GM20431 (cell line): ENCODE data around the gene FBXO17.
"Not testable (repeated sequence)": the region's sequence is repeated elsewhere in the genome, so short reads cannot be mapped to it uniquely, and the experiment has no call there.

ENCODE experiments used
- in situ Hi-C: fragments of 300-500 bp; cut with MseI, MboI; formaldehyde crosslinking; loops from one replicate; pipeline ENCODE4 v1.15.0; 2020; ENCODE audit warnings: low sequenced_read_pairs; ENCODE audit not compliant: unreplicated experiment

FBXO17 gene

DNA sequence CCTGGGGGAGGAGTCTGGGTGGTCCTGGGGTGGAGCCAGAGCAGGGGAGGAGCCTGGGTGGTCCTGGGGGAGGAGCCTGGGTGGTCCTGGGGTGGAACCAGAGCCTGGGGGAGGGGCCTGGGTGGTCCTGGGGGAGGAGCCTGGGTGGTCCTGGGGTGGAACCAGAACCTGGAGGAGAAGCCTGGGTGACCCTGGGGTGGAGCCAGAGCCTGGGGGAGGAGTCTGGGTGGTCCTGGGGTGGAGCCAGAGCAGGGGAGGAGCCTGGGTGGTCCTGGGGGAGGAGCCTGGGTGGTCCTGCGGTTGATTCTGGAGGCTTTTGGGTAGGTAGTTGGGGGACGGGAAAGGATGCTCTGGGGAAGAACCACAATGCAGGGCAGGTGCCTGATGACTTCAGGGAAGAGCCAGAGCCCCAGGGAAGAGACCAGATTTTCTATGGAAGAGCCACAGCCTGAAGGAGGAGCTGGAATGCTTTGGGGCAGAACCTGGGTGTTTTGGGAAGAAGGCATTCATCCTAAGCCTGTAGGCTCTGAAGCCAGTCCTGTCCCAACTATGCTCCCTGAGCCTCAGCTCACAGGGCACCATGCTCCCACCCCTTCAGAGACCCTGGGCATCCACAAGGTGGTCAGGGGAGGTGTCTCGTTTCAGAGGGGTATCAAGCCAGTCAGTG lies 29.8 kb downstream of the FBXO17 start:
- in situ Hi-C loops: no loop called here

DNA sequence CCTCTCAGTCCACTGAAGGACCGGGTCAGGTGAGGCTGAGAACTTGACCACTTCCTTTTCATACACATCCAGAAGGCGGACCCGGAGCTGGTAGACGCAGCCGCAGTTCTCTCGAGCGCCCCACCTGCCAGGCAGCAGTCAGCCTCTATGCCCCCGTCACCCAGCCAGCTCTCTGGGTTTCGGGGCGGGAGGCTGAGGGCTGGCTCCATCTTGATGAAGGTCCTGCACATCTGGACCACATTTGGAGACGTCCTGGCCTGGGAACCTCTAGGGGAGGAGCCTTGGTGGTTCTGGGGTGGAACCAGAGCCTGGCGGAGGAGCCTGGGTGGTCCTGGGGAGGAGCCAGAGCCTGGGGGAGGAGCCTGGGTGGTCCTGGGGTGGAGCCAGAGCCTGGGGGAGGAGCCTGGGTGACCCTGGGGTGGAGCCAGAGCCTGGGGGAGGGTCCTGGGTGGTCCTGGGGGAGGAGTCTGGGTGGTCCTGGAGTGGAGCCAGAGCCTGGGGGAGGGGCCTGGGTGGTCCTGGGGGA lies 30.5 kb downstream of the FBXO17 start:
- in situ Hi-C loops: no loop called here

DNA sequence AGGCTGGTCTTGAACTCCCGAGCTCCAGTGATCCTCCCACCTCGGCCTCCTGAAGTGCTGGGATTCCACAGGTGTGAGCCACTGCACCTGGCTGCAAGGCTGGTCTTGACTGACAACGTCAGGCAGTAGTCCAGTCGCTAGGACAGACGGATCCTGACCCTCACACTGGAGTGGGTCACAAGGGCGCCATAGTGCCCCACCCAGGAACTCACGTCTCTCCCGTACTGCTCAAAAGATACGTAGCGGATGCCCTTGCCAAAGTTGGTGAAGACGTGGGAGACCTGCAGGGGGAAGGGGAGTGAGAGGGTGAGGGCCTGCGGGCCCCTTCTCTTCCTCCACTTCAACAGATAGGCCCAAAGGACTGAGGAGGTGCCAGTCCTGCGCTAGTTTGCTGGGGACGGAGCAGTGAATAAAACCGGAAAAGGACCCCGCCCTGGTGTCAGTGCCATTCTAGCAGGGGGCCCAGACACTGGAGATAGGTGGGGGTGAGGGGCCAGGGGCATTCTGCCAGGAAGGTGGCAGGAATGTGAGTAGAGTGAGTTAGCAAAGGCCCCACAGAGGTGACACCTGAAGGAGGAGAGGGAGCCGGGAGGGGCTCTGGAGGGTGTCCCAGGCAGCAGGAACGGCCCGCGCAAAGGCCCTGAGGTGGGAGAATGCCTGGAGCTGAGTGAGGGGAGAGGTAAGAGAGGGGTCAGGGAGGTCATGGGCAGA lies 32.9 kb downstream of the FBXO17 start:
- in situ Hi-C loops: no loop called here

DNA sequence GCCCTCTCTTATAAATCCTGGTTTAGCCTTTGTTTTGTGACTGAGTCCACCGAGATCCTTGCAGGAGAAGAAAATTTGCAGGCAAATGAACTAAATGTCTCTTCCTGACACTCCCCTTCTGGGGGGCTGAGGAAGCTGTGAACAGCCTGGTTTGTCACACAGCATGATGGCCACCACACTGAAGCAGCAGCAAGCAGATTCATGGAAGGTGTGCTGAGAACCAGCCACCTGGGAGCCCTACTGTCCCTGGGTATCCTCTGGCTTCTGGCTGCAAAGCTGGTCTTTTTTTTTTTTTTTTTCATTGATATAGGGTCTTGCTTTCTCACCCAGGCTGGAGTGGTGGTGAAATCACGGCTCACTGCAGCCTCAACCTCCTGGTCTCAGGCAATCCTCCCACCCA lies 33.6 kb downstream of the FBXO17 start:
- in situ Hi-C loops: no loop called here

DNA sequence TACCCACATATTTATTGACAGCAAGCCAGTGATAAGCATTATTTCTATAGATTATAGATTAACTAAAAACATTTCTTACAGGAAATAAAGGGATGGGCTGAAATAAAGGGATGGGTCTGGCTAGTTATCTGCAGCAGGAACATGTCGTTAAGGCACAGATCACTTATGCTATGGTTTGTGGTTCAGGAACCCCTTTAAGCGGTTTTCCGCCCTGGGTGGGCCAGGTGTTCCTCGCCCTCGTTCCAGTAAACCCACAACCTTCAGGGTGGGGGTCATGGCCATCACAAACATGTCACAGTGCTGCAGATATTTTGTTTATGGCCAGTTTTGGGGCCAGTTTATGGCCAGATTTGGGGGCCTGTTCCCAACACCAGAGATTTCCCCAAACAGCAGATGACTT lies 34.1 kb downstream of the FBXO17 start:
- in situ Hi-C loops: not testable (repeated sequence)

DNA sequence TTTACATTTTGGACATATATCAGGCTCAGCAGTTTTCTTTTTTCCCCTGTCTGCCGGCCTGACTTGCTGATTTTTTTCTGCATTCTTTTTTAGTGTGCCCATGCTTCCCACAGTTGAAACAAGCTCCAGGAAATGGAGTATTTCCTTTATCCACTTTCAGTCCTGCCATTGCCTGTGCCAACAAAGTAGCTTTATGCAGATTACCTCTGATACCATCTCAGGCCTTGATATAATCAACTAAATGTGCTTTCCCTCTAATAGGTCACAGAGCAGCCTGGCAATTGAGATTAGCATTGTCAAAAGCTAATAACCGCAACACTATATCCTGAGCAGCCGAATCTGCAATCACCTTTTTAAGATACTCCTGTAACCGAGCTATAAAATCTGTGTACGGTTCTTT lies 35.6 kb downstream of the FBXO17 start:
- in situ Hi-C loops: no loop called here

DNA sequence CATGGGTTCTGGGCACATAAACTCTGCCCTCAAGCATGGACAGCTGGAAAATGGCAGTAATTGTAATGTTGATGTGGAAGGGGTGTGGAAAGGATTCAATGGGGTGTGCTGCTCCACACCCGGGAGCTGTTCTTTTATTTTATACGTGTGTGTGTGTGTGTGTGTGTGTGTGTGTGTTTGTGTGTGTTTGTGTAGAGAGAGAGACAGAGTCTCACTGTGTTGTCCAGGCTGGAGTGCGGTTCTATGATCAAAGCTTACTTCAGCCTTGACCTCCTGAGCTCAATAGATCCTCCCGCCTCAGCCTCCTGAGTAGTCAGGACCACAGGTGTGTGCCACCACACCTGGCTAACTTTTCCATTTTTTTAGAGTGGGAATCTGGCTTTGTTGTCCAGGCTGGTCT lies 42.0 kb downstream of the FBXO17 start:
- in situ Hi-C loops: no loop called here

DNA sequence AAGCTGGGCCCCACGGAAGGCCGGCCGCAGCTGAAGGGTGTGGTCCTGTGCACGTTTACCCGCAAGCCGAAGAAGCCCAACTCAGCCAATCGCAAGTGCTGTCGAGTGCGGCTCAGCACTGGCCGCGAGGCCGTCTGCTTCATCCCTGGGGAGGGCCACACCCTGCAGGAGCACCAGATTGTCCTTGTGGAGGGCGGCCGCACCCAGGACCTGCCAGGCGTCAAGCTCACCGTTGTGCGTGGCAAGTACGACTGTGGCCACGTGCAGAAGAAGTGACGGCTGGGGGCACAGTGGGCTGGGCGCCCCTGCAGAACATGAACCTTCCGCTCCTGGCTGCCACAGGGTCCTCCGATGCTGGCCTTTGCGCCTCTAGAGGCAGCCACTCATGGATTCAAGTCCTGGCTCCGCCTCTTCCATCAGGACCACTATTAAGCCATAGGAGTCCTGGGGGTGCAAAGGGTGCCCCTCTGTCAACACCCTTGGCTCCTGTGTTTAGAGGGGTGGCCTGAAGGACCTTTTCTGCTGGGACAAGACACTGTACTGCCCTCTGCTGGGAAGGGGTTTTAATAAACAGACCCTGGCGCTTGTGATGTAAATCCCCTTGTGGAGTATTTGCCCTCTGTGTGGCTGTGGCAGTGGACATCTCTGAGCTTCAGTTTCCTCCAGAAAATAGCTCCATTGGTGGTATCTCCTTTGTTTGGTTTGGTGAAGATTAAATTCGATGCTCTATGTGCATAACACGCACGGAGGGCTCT lies 42.9 kb downstream of the FBXO17 start:
- in situ Hi-C loops: no loop called here

DNA sequence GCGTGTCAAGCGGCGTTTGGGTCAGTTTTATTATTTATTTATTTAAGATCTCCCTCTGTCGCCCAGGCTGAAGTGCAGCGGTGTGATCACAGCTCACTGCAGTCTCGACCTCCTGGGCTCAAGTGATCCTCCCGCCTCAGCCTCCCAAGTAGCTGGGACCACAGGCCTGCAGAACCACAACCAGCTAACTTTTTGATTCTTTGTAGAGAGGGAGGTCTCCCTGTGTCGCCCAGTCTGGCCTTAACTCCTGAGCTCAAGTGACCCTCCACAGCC lies 44.1 kb downstream of the FBXO17 start:
- in situ Hi-C loops: no loop called here

DNA sequence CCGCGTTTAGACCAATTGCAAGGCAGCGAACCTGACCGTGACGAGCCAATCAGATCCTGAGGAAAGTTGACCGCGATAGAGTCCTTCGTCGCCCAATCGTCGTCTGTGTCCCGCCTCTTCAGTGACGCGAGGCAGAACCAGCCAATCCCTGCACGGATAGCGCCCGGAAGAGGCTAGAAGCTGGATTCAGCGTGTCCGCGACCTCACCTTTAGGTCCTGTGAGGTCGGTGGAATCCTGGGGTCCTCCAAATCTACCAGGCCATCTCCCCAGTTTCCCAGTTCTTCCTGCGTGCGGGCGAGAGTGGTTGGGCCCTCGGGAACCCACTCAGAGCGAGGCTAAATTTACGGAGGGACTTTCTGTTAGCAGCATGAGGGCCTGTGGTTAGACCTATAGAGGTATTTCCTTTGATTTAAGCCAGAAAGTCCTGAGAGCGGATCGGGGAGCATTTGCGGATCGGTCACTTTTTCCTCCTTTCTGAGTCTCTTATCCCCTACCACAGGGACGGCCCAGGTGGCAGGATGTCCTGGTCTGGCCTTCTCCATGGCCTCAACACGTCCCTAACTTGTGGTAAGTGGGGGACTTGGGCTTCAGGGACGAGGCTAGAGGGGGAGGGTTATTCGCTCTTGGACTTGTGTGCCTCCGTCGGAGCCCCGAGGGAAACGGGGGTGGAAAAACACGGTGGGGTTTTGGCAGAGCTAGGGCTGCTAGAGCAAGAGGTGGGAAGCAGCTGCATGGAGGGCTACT lies 44.6 kb downstream of the FBXO17 start, which contains the start of gene MRPS12:
Gene MRPS12 (plus strand): TSS at position 169 of the 745 bp plus-strand sequence. CDS start 351 bp downstream, at position 520.
- in situ Hi-C loops: no loop called here

DNA sequence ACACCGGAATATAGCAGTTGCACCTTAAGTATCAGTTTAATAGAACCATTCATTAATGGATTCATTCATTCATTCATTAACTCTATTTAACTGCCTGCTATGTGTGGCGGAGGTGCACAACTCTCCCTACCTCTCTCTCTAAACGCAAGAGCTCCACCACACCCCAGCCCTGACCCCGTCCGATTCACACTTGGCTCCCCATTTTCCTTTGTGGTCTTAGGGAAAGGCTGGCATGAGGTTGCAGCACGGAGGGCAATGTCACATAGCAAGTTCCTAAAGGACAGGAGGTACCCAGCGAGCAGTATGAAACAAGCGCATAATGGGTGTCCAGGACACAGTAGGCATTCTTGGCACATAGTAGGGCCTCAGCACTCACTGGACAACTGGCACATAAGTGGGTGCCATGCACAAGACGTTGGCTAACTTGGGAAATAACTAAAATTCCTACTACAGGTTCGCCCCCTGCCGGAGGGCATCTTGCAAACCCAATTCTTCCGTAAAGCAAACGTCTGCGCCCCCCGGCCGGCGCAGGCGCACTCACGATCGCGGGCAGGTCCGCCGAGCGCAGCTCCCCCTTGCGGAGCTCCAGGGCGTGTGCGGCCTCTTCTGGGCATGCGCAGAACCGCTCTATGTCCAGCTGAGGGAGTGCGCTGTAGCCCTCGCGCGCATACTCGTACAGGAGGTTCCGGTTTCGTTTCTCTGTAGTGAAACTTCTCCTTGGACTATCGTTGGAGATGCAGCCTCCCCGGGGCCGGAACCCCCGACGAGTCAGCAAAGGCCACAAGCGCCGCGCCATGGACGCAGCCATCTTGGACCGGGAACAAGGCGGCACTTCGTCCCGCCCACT lies 45.4 kb downstream of the FBXO17 start, which contains the start of gene SARS2:
Gene SARS2 (minus strand): TSS at position 835 of the 847 bp plus-strand sequence. CDS start 27 bp downstream, at position 808.
- in situ Hi-C loops: no loop called here

DNA sequence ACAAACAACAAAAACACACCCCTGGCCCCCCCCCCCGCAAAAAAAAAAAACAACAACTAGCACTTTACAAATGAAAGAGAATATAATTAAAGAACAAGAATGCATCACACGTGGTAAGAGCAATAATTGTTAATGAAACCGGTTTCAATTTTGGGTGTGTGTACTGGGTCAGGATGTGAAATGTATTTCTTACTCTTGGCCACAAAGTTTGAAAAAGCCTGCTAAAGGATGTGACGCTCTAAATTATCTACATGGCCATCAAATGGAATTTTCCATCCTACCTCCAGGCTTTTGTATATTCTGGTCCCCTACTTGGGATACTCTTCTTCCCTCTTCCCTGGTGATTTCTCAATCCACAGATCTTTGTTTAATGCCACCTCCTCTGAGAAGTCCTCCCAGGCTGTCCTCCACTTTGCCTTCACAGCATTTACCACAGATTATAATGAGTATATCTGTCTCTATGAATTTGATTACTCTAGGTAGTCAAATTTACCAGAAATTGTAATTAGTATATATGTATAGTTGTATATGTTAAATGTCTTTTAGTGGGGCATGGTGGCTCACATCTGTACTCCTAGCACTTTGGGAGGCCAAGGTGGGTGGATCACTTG lies 47.0 kb downstream of the FBXO17 start:
- in situ Hi-C loops: no loop called here

DNA sequence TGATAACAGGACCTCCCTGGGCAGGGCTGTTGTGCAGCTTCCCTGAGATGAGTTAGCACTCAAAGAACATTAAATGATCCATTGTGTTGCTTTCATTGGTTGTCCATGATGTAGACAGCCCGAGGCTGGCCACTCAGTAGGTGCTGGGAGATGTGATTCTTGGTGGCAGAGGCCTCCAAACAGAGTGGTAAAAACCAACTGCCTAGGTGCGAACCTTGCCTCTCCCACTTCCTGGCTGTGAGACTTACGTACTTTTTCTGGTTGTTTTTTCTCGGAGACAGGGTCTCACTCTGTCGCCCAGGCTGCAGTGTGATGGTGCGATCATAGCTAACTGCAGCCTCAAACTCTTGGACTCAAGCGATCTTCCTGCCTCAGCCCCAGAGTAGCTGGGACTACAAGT lies 51.2 kb downstream of the FBXO17 start:
- in situ Hi-C loops: no loop called here

DNA sequence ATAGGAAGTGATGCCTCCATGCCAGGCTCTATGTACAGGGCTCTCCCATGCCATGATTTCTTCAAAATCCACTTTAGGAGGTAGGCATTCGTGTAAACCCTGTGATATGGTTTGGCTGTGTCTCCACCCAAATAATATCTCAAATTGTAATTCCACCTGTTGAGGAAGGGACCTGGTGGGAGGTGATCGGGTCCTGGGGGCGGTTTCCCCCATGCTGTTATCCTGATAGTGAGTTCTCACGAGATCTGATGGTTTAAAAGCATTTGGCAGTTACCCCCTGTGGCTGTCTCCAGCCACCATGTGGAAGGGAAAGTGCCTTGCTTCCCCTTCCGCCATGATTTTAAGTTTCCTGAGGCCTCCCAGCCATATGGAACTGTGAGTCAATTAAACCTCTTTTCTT lies 53.1 kb downstream of the FBXO17 start:
- in situ Hi-C loops: no loop called here

DNA sequence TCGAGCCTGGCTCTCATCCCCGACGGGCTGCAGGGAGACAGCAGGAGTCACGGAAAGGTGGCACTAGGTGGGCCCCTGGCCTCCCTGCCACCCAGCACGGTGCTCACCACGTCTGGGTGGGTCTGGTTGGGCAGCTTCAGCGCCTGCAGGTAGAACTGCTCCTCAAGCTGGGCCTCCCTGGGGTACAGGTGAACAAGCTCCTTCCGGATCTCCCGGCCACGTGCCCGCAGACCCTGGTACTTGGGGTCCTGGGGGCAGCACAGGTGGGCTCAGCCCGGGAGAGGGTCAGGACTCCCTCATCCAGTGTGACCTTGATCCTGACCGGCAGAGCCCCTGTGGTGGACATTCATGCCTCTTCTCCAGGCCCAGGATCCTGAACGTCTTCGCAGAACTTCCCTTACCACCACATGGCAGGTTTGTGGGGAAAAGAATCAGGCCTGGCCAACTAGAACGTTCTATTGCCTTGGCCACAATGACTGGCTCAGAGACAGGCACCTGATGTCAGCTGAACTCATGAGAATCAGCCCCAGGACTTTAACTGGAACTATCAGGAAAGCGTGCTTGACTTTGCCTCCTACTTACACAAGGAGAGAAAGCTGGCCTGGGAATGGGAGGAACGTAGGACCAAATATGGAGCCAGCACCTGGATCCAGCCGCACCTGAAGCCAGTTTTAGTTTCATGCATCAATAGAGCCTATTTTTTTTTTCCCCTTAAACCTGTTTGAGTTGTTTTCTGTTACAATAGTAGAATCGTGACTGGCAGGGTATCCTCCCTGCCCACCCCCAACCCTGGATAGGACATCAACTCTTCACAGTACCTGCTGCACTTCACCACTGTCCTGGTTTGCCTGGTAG lies 53.9 kb downstream of the FBXO17 start:
- in situ Hi-C loops: no loop called here

DNA sequence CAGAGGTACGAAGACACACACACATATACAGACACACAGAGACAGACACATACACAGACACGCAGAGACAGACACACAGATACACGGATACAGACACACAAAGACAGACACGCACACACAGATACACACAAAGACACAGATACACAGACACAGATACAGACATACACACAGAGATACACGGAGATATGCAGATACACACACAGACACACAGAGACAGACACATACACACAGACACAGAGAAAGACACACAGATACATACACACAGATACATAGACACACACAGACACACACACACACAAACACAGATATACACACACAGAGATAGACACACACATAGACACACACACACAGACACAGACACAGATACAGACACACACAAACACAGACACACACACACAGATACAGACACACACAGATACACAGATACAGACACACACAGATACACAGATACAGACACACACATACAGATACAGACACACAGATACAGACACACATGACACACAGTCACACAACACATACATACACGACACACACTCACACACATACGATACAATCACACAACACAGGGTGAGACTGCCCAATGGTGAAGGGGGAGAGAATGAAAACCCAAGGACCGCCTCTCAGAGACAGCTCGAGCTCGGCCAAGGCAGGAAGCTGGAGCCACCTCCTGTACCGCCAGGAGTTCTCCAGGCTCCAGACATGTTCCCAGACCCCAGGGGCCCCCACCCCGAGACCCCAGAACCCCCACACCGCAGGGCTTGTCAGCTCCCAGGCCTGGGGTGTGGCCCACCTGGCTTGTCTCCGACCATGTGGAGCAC lies 54.7 kb downstream of the FBXO17 start:
- in situ Hi-C loops: no loop called here

DNA sequence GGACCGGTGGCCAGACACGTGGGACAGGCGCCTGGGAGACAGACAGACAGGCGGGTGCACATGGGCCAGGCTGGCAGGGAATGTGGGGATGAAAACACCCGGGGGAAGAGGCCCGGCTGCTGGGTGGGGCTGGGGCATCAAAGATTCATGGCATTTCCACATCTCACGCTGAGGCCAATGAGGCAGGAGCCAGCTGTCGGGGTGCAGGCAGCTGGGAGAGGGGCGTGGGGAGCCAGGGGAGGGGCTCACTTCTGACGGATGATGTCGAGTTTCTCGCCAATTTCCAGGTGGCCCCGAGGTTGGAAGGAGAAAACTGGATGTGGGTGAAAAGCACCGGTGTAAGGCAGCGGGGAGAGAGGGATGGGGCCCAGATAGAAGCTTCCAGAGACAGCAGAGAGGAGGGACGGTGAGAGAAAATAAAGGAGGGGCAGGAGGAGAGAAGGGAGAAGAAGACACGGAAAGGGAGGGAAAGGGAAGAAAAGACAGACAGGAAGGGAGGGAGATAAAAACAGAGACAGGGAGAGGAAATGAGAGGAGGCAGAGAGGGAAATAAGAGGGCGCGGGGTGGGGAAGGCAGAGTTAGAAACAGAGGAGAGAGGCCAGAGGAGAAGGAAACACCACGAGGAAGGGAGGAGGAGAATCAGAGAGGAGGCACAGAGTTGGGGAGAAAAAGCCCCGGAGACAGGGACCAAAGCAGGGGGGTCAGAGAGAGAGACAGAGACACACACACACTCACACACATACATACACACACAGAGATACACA lies 55.5 kb downstream of the FBXO17 start:
- in situ Hi-C loops: no loop called here
